NK-92 treated with Interleukin-12 subunit alpha and Interleukin-12 subunit beta, amount 100 ng/mL, for 24 hours (cell line): ENCODE data around the gene GGT6.

Experiments used
- DNase-seq: peaks from one replicate; lab custom pipeline; 2025; lab: John Stamatoyannopoulos, UW

Gene GGT6

DNA sequence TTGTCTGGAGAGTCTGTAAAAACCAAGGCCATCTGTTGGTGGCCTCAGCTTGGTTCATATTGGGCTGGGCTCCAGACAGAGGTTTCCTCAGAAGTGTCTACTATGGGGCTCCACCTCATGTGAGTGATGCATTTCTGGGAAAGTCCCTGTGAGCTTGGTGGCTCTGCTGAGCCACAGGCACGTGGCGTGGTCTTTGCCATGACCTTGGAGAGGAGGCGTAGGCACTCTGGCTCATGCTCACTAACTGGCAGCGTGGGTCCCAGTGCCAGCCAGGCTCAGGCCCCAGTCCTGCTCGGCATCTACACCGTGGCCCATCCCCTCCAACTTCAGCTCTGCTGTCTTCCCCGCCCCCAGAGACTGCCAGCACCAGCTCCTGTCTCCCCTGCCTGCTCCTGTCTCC, 13.3 kb upstream of the GGT6 start:
- no peak for DNase-seq

DNA sequence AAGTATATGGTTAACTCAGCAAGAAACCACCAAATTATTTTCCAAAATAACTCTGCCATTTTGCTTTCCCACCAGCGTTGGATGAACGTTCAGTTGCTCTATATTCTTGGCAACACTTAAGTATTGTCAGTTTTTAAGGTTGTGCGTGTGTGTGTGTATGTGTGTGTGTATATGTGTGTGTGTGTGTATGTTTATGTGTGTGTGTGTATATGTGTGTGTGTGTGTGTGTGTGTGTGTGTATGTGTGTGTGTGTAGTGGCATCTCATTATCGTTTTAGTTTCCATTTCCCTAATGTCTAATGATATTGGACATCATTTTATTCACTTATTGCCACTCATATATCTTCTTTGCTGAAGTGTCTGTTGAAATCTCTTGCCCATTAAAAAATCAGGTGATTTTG, 12.7 kb upstream of the GGT6 start:
- DNase-seq: no peak

DNA sequence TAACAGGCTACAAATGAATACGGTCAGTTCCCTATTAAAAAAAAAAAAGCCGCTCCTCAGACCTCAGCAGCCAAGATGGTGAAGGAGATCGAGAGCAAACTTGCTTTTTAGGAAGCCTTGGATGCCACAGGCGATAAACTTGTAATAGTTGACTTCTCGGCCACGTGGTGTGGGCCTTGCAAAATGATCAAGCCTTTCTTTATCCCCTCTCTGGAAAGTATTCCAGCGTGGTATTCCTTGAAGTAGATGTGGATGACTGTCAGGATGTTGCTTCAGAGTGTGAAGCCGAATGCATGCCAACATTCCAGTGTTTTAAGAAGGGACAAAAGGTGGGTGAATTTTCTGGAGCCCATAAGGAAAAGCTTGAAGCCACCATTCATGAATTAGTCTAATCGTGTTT, 11.8 kb upstream of the GGT6 start:
- no peak for DNase-seq

- DNase-seq: no peak
Measured at GRCh38 chr17:4569591-4569990, 9.2 kb upstream of the GGT6 start.

- DNase-seq: no peak
Measured at GRCh38 chr17:4566785-4567184, 6.4 kb upstream of the GGT6 start.

- DNase-seq: peak; percentile 12
Measured at GRCh38 chr17:4565209-4566141, 5.1 kb upstream of the GGT6 start.

- no peak for DNase-seq
Measured at GRCh38 chr17:4562015-4562969, 1.9 kb upstream of the GGT6 start.

DNA sequence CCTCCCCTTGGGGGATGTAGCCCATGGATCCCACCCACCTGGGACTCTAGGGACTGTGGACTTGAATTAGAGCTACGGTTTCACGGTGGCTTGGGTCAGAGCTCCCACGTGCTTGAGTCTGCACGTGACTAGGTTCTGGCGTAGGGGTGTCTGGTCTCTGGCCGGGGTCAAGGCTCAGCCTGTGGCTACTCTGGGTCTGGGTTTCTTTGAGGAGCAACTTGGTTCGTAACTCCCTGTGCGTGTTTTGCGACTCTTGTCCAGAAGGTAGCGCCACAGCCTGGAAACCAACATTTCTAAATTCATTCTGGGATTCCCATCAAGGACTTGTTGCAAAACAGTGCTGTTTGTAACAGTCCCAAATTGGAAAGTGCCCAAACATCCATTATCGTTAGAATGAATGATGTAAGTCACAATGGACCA, 470 bp upstream of the GGT6 start:
- no peak for DNase-seq

DNA sequence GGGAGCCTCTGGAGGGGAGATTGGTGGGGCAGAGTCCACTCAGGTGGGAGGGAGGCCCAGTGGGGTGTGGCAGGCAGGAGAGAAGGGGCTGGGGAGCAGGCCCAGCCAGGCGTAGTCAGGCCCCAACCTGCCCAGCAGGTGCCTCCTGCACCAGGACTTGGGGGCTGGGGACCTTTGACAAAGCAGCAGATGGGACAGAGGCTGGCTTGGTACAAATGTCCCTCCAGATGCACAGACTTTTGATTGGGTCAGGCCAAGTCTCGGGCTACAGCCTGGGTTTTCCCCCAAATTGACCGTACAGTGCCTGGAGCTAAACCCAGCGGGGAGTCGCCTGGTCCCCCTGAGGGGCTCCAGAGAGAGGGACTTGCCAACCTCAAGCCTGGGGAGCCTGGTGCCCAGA, 411 bp downstream of the GGT6 start:
- DNase-seq: no peak

GRCh38 chr17:4559139-4559791, 1.1 kb downstream of the GGT6 start:
- DNase-seq: no peak

GRCh38 chr17:4558347-4558971, 1.9 kb downstream of the GGT6 start:
- no peak for DNase-seq

- no peak for DNase-seq
Measured at GRCh38 chr17:4557626-4558346, 2.6 kb downstream of the GGT6 start.

GRCh38 chr17:4556996-4557395, 3.4 kb downstream of the GGT6 start:
- no peak for DNase-seq

DNA sequence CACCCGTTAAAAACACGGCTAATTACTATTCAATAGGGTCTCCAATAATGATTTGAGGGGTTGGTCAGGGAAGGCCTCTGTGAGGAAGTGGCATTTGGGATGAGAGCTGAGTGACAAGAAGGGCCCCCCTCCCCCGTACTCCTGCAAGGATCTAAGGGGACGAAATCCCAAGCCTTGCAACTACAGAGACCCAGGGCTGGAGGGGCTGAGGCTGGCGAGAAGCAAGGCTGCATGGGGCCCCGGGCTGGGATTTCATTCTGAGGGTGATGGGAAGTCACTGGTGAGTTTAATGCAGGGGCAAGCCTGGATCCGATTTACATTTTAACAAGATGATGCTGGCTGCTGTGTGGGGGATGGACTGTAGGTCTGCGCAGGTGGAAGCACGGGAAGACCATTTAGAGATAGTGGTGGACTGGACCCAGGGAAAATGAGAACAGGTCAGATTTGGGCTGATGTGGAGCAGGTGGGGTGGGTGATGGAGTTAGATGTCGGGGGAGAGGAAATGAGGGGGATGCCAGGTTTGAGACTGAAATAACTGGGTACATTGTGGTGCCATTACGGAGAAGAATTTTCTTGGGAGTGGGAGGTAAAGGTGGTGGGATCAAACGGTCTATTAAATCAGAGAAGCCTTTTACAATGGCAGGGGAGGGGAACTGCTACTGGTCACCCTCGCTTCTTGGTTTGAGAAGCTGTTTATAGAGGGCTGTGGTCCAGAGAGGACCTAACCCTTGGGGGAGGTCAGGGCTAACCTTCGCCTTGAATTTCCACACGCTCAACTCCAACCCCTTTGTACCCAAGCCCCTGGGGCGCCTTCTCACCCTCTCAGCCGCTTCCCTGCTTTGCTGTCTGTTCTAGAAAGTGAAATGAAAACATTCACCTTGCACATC, 4.3 kb downstream of the GGT6 start:
- DNase-seq: no peak

DNA sequence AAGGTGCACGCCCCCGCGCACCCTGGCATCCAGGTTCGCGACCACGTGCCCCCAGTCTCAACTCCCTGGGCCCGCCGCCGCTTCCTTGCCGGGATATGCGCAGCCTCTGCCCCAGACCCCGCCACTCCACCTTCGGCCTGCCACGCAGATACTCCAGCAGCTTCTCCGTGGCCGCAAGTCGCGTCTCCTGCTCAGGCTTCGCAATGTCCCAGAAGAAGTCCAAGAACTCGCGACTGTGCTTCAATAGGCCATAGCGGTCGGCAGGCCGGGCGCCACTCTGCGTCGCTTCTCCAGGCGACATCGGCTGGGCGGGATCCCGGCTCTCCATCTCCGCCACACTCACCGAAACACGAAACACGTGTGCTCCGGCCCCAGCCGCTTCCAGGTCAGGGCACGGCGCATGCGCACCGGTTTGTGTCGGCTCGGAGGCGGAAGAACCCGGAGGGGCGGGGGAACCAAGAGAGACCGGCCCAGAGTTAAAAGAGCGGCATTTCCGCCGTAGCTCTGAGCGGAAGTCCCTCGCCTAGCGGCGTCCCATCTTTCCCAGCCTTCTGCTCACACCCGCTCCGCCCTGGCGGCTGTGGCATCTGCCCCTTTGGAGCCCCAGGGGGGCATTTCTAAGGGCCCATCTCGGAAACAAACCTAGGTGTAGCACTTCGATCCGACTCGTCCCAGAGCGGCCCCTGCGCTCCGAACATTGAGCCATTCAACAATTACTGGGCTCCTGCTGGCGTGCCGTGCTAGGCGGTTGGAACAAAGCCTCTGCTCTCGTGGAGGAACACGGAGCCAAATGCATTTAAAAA, 5.2 kb downstream of the GGT6 start, which contains the start of gene MYBBP1A:
TSS of gene MYBBP1A (minus strand) at position 388 of the 803 bp plus-strand sequence. CDS start at position 328, 60 bp downstream.
- peak; percentile 75 for DNase-seq

- no peak for DNase-seq
Measured at GRCh38 chr17:4554441-4554996, 5.9 kb downstream of the GGT6 start.

DNA sequence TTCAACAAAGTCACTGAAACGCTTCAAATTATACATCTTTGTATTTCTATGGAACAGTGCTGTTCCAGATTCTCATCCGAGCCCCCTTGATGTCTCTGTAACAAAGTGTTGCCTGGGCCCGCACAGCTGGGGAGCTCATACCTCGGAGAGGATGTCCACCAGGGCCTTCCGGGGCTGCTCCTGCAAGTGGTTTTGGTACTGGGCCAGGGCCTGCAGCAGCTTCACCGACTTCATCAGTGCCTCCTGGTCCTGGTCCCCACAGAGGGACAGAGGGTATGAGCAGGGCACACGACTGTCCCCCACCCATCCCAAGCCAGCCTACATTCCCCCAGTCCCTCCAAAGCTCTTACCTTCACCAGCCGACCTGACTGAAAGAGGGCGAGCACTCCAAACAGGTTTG, 6.7 kb downstream of the GGT6 start:
- no peak for DNase-seq

DNA sequence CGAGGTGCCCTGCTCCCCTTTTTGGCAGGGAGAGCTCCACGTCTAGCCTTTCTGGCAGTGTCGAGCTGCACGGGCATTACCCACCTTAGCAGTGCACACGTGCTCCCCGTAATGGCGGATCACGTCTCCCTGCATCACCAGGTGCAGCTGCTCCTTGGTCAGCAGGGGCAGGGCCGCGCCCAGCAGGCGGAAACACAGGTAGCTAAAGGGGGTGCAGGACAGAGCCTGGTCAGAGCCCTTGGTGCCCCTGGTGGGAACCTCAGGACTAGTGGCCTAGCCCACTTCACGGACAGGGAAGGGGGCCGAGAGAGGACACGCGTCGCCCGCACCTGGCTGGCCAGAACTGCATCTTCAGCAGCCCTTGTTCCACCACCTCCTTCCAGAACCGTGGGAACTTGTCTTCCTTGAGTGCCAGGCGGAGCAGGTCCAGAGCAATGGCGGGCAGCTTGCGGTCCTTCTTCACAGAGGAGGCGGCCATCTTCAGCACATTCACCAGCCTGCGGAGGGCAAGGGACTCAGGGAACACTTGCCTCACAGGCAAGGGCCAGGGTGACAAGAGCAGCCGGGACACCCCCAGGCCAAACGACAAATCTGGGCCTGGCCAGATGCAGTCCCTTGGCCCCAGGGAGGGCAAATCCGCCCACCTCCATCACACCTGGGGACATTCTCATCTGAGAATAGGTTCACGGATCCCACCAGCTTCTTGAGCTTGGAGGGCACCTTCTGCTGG, 8.4 kb downstream of the GGT6 start:
- DNase-seq: no peak
